AG04450 (cell line): ENCODE measurements around the gene CORIN. TPM values are rescaled to one million over a fixed set of nuclear protein-coding genes. Genes with fewer than 3 reads are reported as not detected.

Experiments
- CTCF ChIA-PET: fragments of 300-600, 350-600 bp; formaldehyde crosslinking; extraction: SDS; loops from one replicate; lab custom pipeline; 2022; ENCODE audit warnings: antibody characterized with exemption, inconsistent platforms; lab: Charles Lee
- POLR2A ChIA-PET: fragments of 350-600 bp; formaldehyde crosslinking; extraction: SDS; loops from one replicate; lab custom pipeline; 2021; ENCODE audit warnings: antibody characterized with exemption, inconsistent platforms; lab: Yijun Ruan, JAX
- DNase-seq: peaks from one replicate; pipeline ENCODE4 v3.0.0-alpha.2; 2011; ENCODE audit warnings: low read depth, low spot score
- H3K27ac ChIP-seq: one replicate; pipeline ENCODE4 v1.5.1; 2012; ENCODE audit warnings: low read depth, low read length, control low read depth
- H3K27me3 ChIP-seq: one replicate; pipeline ENCODE4 v1.6.0; 2012; ENCODE audit warnings: low read length; ENCODE audit not compliant: control insufficient read depth, insufficient read depth
- H3K4me3 ChIP-seq: 2 replicates; pipeline ENCODE4 v1.5.1; 2011; ENCODE audit warnings: mild to moderate bottlenecking, low read depth, low read length, control low read depth
- H3K9me3 ChIP-seq: 2 replicates; pipeline ENCODE4 v1.5.1; 2012; ENCODE audit warnings: low read length; ENCODE audit not compliant: control insufficient read depth, insufficient read depth
- CTCF ChIP-seq: IDR thresholded peaks from 2 replicates; pipeline ENCODE4 v1.5.1; 2011; ENCODE audit warnings: low read depth, low read length, control low read depth, inconsistent platforms
- polyA plus RNA-seq: library from polyadenylated mRNA; depleted of rRNA; stranded (reverse); fragments of >200 nt; gene quantifications from 2 replicates; pipeline ENCODE4 v1.2.3, GENCODE V29; 2011

Gene CORIN
- polyA plus RNA-seq, 1 experiment = 29.6 TPM

DNA sequence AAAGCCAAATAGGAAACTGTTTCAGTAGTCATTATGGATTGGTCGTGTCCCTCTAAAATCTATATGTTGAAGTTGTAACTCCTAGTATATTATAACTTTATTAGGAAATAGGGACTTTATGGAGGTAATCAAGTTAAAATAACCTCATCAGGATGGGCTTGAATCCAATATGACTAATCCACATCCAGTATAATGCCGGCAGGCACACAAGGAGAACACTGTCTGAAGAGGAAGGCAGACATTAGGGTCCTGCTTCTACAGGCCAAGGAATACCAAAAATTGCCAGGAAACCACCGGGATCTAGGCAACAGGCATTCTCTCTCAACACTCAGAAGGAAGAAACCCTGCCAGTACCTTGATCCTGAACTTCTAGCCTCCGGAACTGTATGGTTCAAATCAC lies 222.5 kb downstream of the CORIN start:
- no peak for TF ChIP-seq CTCF
- Histone ChIP-seq H3K4me3 (no peak overlapping the region), H3K9me3 (no peaks in the 10 kb centered on the region), H3K27me3 (no peaks in the 10 kb centered on the region), H3K27ac (no peak overlapping the region)
- CTCF ChIA-PET = no interaction called here
- no peak for DNase-seq
- POLR2A ChIA-PET = no interaction called here

GRCh38 chr4:47612116-47613023 lies 225.5 kb downstream of the CORIN start:
- H3K27me3 ChIP-seq = no peaks in the 10 kb centered on the region
- no peak for DNase-seq
- no peak overlapping the region for H3K4me3 ChIP-seq
- ChIA-PET POLR2A (no interaction called here), CTCF (no interaction called here)
- no peak for TF ChIP-seq CTCF
- no peaks in the 10 kb centered on the region for H3K9me3 ChIP-seq
- H3K27ac ChIP-seq = no peak overlapping the region

- Histone ChIP-seq H3K27ac (no peak overlapping the region), H3K4me3 (no peak overlapping the region), H3K9me3 (no peaks in the 10 kb centered on the region), H3K27me3 (no peaks in the 10 kb centered on the region)
- TF ChIP-seq CTCF = no peak
- ChIA-PET POLR2A (no interaction called here), CTCF (no interaction called here)
- DNase-seq = no peak
Observed at GRCh38 chr4:47606482-47606881, 231.4 kb downstream of the CORIN start.

GRCh38 chr4:47598896-47599295 lies 239.0 kb downstream of the CORIN start:
- H3K9me3 ChIP-seq = no peaks in the 10 kb centered on the region
- DNase-seq = no peak
- ChIA-PET POLR2A (no interaction called here), CTCF (interaction anchor here (1.1 kb wide), 1 partner anchor 70 kb away, joined by 4 read pairs; no protein-coding TSS in a partner anchor)
- no peak for TF ChIP-seq CTCF
- no peaks in the 10 kb centered on the region for H3K27me3 ChIP-seq
- no peak overlapping the region for H3K4me3 ChIP-seq
- no peak overlapping the region for H3K27ac ChIP-seq

DNA sequence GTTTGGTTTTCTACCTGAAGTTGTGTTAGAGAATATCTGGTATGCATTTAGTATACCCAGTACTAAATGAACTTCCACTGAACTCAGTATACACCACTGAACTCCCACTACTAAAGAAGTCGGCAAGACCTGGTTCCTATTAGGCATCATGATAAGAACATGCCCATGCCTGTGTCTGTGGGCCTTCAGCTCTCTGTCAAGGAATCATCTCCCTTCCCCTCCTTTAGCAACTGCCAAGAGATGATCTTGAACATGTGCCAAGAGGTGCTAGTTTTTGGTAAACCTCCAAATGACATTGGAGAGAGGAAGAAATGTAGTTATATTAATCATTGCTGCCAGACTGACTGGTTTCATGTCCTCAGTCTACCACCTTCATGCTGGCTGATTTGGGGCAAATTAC lies 239.5 kb downstream of the CORIN start:
- Histone ChIP-seq H3K4me3 (no peak overlapping the region), H3K9me3 (no peaks in the 10 kb centered on the region), H3K27ac (no peak overlapping the region), H3K27me3 (no peaks in the 10 kb centered on the region)
- TF ChIP-seq CTCF = no peak
- ChIA-PET CTCF (no interaction called here), POLR2A (no interaction called here)
- no peak for DNase-seq
